ENCODE results near the gene IL21R. TPM values are rescaled to one million over a fixed set of nuclear protein-coding genes. Genes with fewer than 3 reads are reported as not detected.
A peak's percentile ranks its signal among the peaks of the same experiment; 100 is the strongest.
"Not testable (repeated sequence)": the region's sequence is repeated elsewhere in the genome, so short reads cannot be mapped to it uniquely, and the experiment has no call there.

IL21R gene
- total and polyA plus RNA-seq, 5 experiments from 2014 or later = 26.5 to 47.1 (median 29.4) TPM

GRCh38 chr16:27429981-27430441 is 28.0 kb downstream of the IL21R start:
- no peaks in the 10 kb centered on the region for H3K27me3 Mint-ChIP-seq
- no peak overlapping the region for H3K4me3 Mint-ChIP-seq
- no peak for ATAC-seq
- DNase-seq = no peak
- H3K4me1 Mint-ChIP-seq = peaks cover 23 to 80% (median 52%) of the 10 kb centered on the region in 4 donors
- H3K36me3 Mint-ChIP-seq = peaks cover 3 to 53% (median 11%) of the 10 kb centered on the region in 3 donors
- no peaks in the 10 kb centered on the region for H3K9me3 Mint-ChIP-seq
- peak overlapping the region in 6 of 10 donors; percentile 24 to 87 (median 76) for H3K27ac Mint-ChIP-seq
- POLR2A ChIA-PET = no interaction called here

GRCh38 chr16:27430512-27430911 is 28.5 kb downstream of the IL21R start:
- POLR2A ChIA-PET = interaction anchor here (1.4 kb wide), 1 partner anchor 62 kb away, joined by 5 read pairs; no protein-coding TSS in a partner anchor
- Mint-ChIP-seq H3K27me3 (no peaks in the 10 kb centered on the region), H3K4me3 (peak overlapping the region in 1 of 10 donors; percentile 38), H3K9me3 (no peaks in the 10 kb centered on the region), H3K27ac (peak overlapping the region in 7 of 10 donors; percentile 72 to 87 (median 79)), H3K4me1 (peaks cover 21 to 75% (median 49%) of the 10 kb centered on the region in 4 donors), H3K36me3 (peaks cover 3 to 52% (median 11%) of the 10 kb centered on the region in 3 donors)
- ATAC-seq (no peak), DNase-seq (no peak)

- H3K27ac Mint-ChIP-seq = peak overlapping the region in 7 of 10 donors; percentile 48 to 87 (median 63)
- no peak for DNase-seq
- H3K4me3 Mint-ChIP-seq = peak overlapping the region in 1 of 10 donors; percentile 38
- ATAC-seq = no peak
- POLR2A ChIA-PET = interaction anchor here (1.0 to 1.4 kb wide), 2 partner anchors 29 to 63 kb away, joined by 5 read pairs; partner anchors contain the start of gene IL21R
- no peaks in the 10 kb centered on the region for H3K9me3 Mint-ChIP-seq
- no peaks in the 10 kb centered on the region for H3K27me3 Mint-ChIP-seq
- peaks cover 3 to 57% (median 11%) of the 10 kb centered on the region in 3 donors for H3K36me3 Mint-ChIP-seq
- H3K4me1 Mint-ChIP-seq = peaks cover 22 to 70% (median 47%) of the 10 kb centered on the region in 4 donors
Measured at GRCh38 chr16:27430923-27431484, 29.0 kb downstream of the IL21R start.

GRCh38 chr16:27431773-27432532 is 30.0 kb downstream of the IL21R start:
- H3K4me3 Mint-ChIP-seq = peak overlapping the region in 2 of 10 donors; percentile 16 to 37
- H3K9me3 Mint-ChIP-seq = no peaks in the 10 kb centered on the region
- H3K36me3 Mint-ChIP-seq = peaks cover 3 to 66% (median 11%) of the 10 kb centered on the region in 3 donors
- no peaks in the 10 kb centered on the region for H3K27me3 Mint-ChIP-seq
- no peak for ATAC-seq
- no peak for DNase-seq
- POLR2A ChIA-PET = interaction anchor here (1.0 to 1.4 kb wide), 3 partner anchors 9 to 64 kb away, joined by 3 to 5 read pairs (median 5); partner anchors contain the start of gene IL21R
- H3K27ac Mint-ChIP-seq = peak overlapping the region in 8 of 10 donors; percentile 23 to 84 (median 60)
- peaks cover 20 to 61% (median 42%) of the 10 kb centered on the region in 4 donors for H3K4me1 Mint-ChIP-seq

- ATAC-seq = no peak
- DNase-seq = no peak
Measured at GRCh38 chr16:27432558-27432957, 30.6 kb downstream of the IL21R start.

GRCh38 chr16:27433191-27433590 is 31.2 kb downstream of the IL21R start:
- ATAC-seq, H3K9me3 Mint-ChIP-seq, DNase-seq, H3K27me3 Mint-ChIP-seq, H3K4me3 Mint-ChIP-seq: not testable (repeated sequence)
- H3K27ac Mint-ChIP-seq = peak overlapping the region; percentile 23 to 87 (median 80)
- POLR2A ChIA-PET = interaction anchor here (1.1 to 1.4 kb wide), 2 partner anchors 8 to 16 kb away, joined by 3 read pairs; no protein-coding TSS in a partner anchor
- peaks cover 15 to 50% (median 34%) of the 10 kb centered on the region in 4 donors for H3K4me1 Mint-ChIP-seq
- H3K36me3 Mint-ChIP-seq = peaks cover 3 to 79% (median 15%) of the 10 kb centered on the region in 3 donors

More at GRCh38 chr16:27432558-27432957, 30.6 kb downstream of the IL21R start:
- H3K9me3 Mint-ChIP-seq = no peaks in the 10 kb centered on the region
- peak overlapping the region; percentile 23 to 87 (median 74) for H3K27ac Mint-ChIP-seq
- no peaks in the 10 kb centered on the region for H3K27me3 Mint-ChIP-seq
- peaks cover 3 to 72% (median 11%) of the 10 kb centered on the region in 3 donors for H3K36me3 Mint-ChIP-seq
- peaks cover 18 to 55% (median 36%) of the 10 kb centered on the region in 4 donors for H3K4me1 Mint-ChIP-seq
- POLR2A ChIA-PET = interaction anchor here (1.4 kb wide), 1 partner anchor 9 kb away, joined by 3 read pairs; no protein-coding TSS in a partner anchor
- H3K4me3 Mint-ChIP-seq = peak overlapping the region in 1 of 10 donors; percentile 16

GRCh38 chr16:27433636-27434035 is 31.7 kb downstream of the IL21R start:
- peaks cover 3 to 83% (median 18%) of the 10 kb centered on the region in 3 donors for H3K36me3 Mint-ChIP-seq
- H3K27me3 Mint-ChIP-seq = no peaks in the 10 kb centered on the region
- peaks cover 15 to 45% (median 32%) of the 10 kb centered on the region in 4 donors for H3K4me1 Mint-ChIP-seq
- POLR2A ChIA-PET = interaction anchor here (1.1 to 1.4 kb wide), 3 partner anchors 12 to 56 kb away, joined by 3 read pairs; no protein-coding TSS in a partner anchor
- H3K9me3 Mint-ChIP-seq = no peaks in the 10 kb centered on the region
- H3K27ac Mint-ChIP-seq = peak overlapping the region in 8 of 10 donors; percentile 8 to 87 (median 79)
- DNase-seq = no peak
- ATAC-seq = no peak
- H3K4me3 Mint-ChIP-seq = no peak overlapping the region

- H3K27me3 Mint-ChIP-seq = no peaks in the 10 kb centered on the region
- POLR2A ChIA-PET = interaction anchor here (1.1 to 1.4 kb wide), 3 partner anchors 11 to 57 kb away, joined by 3 read pairs; no protein-coding TSS in a partner anchor
- DNase-seq (no peak), ATAC-seq (no peak)
- no peak overlapping the region for H3K4me3 Mint-ChIP-seq
- H3K27ac Mint-ChIP-seq = peak overlapping the region in 8 of 10 donors; percentile 3 to 75 (median 36)
- no peaks in the 10 kb centered on the region for H3K9me3 Mint-ChIP-seq
- peaks cover 15 to 43% (median 31%) of the 10 kb centered on the region in 4 donors for H3K4me1 Mint-ChIP-seq
- peaks cover 8 to 88% (median 20%) of the 10 kb centered on the region in 3 donors for H3K36me3 Mint-ChIP-seq
Measured at GRCh38 chr16:27434141-27435051, 32.4 kb downstream of the IL21R start.

- Mint-ChIP-seq H3K27ac (peak overlapping the region in 3 of 10 donors; percentile 40 to 67 (median 48)), H3K4me1 (peaks cover 16 to 42% (median 32%) of the 10 kb centered on the region in 4 donors), H3K36me3 (peaks cover 9 to 92% (median 21%) of the 10 kb centered on the region in 3 donors)
- H3K27me3 Mint-ChIP-seq, H3K9me3 Mint-ChIP-seq, DNase-seq, H3K4me3 Mint-ChIP-seq, ATAC-seq: not testable (repeated sequence)
- POLR2A ChIA-PET = interaction anchor here (1.4 kb wide), 1 partner anchor 57 kb away, joined by 3 read pairs; no protein-coding TSS in a partner anchor
Measured at GRCh38 chr16:27435146-27435545, 33.2 kb downstream of the IL21R start.

GRCh38 chr16:27436065-27436464 is 34.1 kb downstream of the IL21R start:
- ATAC-seq (no peak), DNase-seq (no peak)
- peak overlapping the region in 1 of 10 donors; percentile 66 for H3K4me3 Mint-ChIP-seq
- peaks cover 9 to 95% (median 25%) of the 10 kb centered on the region in 3 donors for H3K36me3 Mint-ChIP-seq
- peaks cover 14 to 34% (median 27%) of the 10 kb centered on the region in 4 donors for H3K4me1 Mint-ChIP-seq
- H3K27me3 Mint-ChIP-seq = no peaks in the 10 kb centered on the region
- POLR2A ChIA-PET = interaction anchor here (0.6 to 0.8 kb wide), 2 partner anchors 8 to 188 kb away, joined by 3 read pairs; no protein-coding TSS in a partner anchor
- peak overlapping the region; percentile 43 to 93 (median 72) for H3K27ac Mint-ChIP-seq
- H3K9me3 Mint-ChIP-seq = no peaks in the 10 kb centered on the region

- POLR2A ChIA-PET = interaction anchor here (0.8 to 1.3 kb wide), 4 partner anchors 7 to 13 kb away, joined by 3 to 4 read pairs (median 4); no protein-coding TSS in a partner anchor
- Mint-ChIP-seq H3K9me3 (no peaks in the 10 kb centered on the region), H3K27ac (peak overlapping the region; percentile 20 to 83 (median 60)), H3K27me3 (no peaks in the 10 kb centered on the region), H3K36me3 (peaks cover 9 to 97% (median 29%) of the 10 kb centered on the region in 3 donors), H3K4me1 (peaks cover 14 to 30% (median 22%) of the 10 kb centered on the region in 4 donors), H3K4me3 (no peak overlapping the region)
- ATAC-seq (no peak), DNase-seq (no peak)
Measured at GRCh38 chr16:27436921-27437650, 35.1 kb downstream of the IL21R start.

Data from naive thymus-derived CD8-positive, alpha-beta T cell (primary cell).